Thyroid gland (tissue), 4 donors: ENCODE results near the gene SLC8A1.

ENCODE experiments used
- CTCF ChIP-seq, 6 experiments: fragments of 200-600 bp in 3 of 6; fragments of 450-650 bp in 3 of 6; sonication (generic) in 3 of 6; IDR thresholded peaks; one replicate each; pipeline ENCODE4 v1.5.1; 2016 to 2019; ENCODE audit warnings: antibody characterized with exemption in 6 of 6, mild to moderate bottlenecking in 2 of 6, inconsistent platforms in 1 of 6, moderate library complexity in 1 of 6
- POLR2A ChIP-seq, 2 donors: fragments of 450-650 bp; IDR thresholded peaks; one replicate each; pipeline ENCODE4 v1.6.1; 2017; ENCODE audit warnings: antibody characterized with exemption in 2 of 2, mild to moderate bottlenecking in 2 of 2, moderate library complexity in 1 of 2

- no peak for TF ChIP-seq CTCF (IDR thresholded peaks at IDR 0.05)
- TF ChIP-seq POLR2A (IDR thresholded peaks at IDR 0.05): no peak
Measured at GRCh38 chr2:40480596-40480995, 28.7 kb upstream of the SLC8A1 start.
